Mucosa of gallbladder (tissue), 1 donor: ENCODE measurements around the gene UNC93A. TPM values are rescaled to one million over a fixed set of nuclear protein-coding genes. Genes with fewer than 3 reads are reported as not detected.

ENCODE experiments used
- DNase-seq: peaks from one replicate; pipeline ENCODE4 v3.0.0-alpha.2; 2020; ENCODE audit warnings: low spot score
- total RNA-seq: library from RNA; stranded (reverse); gene quantifications from one replicate; pipeline ENCODE4 v1.2.1, GENCODE V29; 2021
- donor health status: DM: no; HTN: no; CAD: no.

UNC93A gene
- total RNA-seq, 1 donor from 2014 or later = 14.3 TPM

DNA sequence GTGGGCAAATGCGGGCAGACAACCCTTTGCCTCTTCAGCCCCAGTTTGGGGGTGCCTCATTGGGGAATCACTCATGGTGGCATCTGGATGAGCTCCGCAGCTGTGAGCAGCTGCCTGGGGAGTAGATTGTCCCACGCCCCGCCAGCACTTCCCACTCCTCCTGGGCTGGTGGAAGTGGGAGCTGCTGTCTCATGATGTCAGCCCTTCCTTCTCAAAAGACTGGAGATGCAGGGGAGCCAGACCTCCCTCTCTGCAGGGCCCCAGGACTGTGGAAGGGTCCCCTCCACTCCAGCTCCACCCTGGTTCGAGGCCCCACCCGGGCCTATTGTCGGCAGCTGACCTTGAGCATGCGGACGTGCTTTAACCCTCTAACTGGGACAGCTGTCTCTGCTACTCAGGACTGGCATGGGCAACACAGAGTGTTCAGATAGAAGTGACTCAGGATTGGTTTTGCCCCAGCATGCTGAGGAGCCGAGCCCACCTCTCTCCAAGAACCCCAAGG, 2.0 kb downstream of the UNC93A start:
- no peak for DNase-seq

DNA sequence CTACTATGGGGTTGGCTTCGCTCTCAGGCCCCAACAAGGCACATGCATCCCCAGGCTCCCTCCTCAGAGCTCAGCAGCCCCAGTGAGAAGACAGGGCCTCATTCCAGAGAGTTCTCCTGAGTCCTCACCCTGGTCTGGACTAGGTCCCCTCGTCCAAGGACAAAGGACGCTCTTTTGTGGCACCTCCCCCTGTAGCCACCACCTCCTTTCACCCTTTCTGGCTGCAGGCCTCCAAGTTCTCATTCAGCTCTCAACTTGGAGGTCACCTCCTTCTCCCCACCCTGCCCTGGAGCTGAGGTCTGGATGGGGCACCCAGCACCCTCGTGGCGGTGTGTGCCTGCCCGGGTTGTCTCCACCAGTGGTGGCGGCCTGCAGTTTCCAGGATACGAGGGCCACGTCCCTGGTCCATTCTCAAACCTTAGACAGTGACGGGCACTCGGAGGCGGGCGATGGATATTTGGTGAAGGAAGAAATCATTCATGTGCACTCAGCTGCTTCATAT, 2.5 kb downstream of the UNC93A start:
- no peak for DNase-seq

DNA sequence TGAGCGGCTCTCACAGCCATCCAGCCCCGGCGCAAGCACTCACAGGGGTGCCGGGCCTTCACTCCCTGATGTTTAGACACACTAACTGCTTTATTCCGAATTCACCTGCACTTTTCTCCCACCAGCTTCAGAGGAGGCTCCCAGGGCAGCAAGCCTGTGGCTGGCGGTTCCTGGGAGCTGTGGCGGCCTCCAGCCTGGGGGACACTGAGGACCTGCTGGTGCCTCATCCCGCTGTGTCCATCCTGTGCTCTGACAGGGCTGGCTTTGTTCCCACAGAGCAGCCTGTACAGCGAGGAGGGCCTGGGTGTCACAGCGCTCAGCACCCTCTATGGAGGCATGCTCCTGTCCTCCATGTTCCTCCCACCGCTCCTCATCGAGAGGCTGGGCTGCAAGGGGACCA, 3.1 kb downstream of the UNC93A start:
- DNase-seq = no peak

DNA sequence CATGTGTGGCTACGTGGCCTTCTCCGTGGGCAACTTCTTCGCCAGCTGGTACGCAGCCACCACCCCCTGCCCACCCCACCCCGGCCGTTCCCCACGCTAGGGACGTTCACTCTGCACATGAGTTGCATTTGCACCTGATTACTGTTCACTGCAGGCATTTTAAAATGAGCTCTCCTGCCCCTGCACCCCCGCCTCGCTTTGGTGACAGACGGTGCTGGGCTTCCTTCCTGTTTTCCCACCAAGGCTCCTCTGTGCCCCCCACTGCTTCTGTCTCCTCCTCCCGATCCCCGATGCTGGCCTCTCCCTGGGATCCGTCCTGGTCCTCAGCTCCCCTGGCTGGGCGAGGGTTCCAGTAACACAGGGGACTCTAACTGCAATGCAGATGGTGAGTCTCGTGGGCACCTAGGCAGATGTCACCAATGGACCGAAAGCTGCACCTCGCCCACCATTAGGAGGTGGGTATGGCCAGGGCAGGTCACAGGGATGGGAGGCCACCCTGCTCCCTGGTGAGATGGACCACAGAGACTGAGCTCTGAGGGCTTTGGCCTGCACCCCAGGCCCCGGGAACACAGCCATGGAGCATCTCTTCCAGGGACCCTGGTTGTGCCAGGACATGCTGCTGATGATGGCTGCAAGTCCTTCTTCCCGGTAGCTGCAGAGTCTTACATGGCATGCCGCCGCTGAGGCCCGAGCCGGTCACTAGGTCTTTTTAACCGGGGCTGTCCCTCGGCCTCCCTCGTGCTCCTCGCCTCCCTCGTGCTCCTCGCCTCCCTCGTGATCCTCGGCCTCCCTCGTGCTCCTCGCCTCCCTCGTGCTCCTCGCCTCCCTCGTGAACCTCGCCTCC, 3.8 kb downstream of the UNC93A start:
- no peak for DNase-seq

- no peak for DNase-seq
These were observed 4.6 kb downstream of the UNC93A start for GRCh38 chr6:167295495-167296292.

- DNase-seq = no peak
These were observed 5.2 kb downstream of the UNC93A start for GRCh38 chr6:167296293-167296690.

GRCh38 chr6:167296902-167297301, 5.8 kb downstream of the UNC93A start:
- no peak for DNase-seq

DNA sequence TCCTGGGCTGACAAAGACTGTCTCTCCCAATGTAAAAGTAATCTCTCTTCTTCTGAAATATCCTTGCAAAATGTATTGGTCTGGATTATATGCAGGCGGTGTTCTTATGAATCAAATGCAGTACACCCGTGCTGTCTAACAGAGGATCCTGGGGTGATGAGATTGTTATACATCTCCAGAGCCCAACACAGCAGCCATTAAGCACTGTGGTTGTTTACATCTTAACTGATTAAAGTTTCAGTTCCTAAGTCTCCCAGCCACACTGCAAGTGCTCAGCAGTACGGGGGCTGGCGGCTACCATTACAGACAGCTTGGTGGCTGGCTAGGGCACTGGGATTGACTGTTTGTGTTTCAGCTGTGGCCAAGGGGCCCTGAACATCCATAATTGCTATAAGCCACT, 7.0 kb downstream of the UNC93A start:
- no peak for DNase-seq

GRCh38 chr6:167299641-167300308, 8.7 kb downstream of the UNC93A start:
- no peak for DNase-seq

DNA sequence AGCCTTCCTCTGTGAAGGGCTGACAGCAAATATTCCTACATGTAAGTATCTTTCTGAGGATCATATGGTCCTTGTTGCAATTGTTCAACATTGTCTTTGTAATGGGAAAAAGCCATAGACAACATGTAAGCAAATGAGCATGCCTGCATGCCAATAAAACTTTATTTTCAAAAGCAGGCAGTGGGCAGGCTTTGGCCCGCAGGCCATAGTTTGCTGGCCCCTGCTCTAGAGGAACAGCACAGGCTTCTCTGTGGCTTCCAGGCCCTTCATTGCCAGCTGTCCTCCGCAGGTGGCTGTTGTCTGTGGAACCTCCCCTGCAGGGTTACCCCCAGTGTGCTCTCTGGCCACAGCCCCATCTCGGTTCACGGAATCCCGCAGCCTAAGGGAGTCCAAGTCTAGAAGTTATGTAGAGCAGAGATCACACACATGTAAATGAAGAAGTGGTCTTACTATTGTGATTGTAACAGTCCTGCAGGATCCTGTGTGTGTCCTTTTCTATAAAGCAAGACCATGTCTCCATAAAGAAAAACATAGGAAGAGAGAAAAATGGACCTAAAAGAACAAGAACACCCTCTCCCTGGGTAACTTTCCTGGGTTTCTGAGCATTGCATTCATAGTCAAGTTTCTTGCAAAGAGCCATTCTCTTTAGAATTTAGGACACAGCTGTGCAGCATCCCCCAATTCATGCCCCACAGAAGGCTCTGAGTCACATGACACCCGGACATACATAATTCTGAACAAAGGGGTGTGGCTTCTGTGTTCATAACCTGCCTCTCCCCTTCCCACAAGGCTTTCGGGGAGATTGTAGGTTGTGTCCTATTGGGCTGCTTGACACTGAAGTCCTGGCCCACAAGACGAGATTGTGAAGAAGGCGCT, 10.0 kb downstream of the UNC93A start:
- no peak for DNase-seq

DNA sequence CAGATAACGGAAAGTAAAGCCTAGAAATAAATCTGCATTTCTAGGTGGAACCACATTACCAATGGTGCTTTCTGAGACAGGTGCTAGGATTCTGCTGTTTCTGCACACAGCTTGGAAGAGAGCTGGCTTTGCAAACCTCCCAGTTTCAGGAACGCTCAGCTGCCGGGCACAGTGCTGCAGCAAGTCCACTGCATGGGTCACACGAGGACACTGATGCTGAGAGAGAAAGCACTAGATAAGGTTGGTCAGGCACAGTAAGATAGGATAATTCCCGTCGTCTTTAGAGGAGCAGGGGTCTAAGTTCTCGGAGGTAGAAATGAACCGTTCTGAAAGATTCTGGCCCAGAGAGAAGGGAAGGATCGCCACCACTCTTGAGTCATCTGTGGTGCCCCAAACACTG, 11.0 kb downstream of the UNC93A start:
- no peak for DNase-seq

- no peak for DNase-seq
These were observed 11.7 kb downstream of the UNC93A start for GRCh38 chr6:167302796-167303195.

DNA sequence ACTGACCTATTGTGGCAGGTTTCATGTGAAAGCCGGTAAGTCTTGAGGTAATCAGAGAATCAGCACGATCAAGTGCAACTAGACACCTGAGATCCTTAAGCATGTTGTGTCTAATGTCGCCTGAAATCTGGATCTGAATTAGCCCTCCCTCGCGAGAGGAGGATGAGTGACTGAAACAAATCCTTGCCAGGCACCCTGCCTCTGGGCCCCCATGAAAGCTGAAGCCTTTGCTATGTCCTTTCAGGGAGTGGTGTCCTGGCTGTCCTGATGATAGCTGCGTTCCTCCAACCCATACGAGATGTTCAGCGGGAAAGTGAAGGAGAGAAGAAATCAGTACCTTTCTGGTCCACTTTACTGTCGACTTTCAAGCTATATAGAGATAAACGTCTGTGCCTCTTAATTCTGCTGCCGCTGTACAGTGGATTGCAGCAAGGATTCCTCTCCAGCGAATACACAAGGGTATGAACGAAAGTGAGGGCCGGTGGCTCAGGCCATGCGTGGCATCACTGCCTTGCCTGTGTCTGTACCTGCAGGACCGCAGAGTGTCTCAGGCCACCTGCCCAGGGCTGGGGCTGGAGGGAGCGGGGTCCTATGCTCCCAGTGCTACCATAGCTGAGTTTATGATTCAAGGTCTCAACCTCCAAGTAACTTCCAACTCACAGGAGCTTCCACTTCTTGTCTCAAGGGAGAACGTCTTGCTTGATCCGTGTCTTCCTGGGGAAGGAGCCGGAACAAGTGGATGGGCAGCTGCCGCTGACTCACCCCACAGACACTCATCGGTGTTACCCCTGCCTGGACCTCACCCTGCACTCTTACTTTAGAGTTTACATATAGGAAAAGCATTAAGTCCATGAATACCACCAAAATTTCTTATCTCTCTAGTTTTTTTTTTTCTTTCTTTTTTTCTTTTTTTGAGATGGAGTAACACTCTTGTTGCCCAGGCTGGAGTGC, 12.8 kb downstream of the UNC93A start:
- DNase-seq = no peak

- no peak for DNase-seq
These were observed 13.8 kb downstream of the UNC93A start for GRCh38 chr6:167304912-167305311.

GRCh38 chr6:167305796-167306195, 14.7 kb downstream of the UNC93A start:
- DNase-seq = no peak

DNA sequence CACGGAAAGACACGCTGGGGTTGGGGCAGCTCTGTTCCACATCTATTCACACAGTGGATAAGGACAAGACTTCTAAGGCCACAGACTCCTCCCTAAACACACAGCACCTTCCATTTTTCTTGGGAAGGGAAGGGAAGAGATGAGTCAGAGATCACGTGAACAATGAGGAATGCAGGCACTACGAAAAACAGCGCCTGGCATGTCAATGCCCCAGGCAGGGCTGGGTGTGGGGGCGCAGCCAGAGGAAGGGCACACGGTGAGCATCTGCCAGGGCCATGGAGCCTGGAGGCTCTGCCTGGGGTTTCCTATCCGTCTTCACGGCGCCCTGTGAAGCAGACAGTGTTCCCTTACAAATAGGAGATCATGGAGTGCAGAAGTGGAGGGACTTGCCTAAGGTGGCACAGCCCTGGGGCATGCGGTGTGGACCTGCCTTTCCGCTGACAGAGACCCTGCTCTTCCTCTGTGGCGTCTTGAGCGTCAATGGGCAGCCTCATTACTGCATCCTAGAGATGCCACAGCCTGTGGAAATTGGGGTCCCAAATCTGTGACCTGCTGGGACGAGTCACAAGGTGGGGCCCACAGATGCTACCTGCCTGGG, 15.4 kb downstream of the UNC93A start:
- DNase-seq = peak; percentile 59

DNA sequence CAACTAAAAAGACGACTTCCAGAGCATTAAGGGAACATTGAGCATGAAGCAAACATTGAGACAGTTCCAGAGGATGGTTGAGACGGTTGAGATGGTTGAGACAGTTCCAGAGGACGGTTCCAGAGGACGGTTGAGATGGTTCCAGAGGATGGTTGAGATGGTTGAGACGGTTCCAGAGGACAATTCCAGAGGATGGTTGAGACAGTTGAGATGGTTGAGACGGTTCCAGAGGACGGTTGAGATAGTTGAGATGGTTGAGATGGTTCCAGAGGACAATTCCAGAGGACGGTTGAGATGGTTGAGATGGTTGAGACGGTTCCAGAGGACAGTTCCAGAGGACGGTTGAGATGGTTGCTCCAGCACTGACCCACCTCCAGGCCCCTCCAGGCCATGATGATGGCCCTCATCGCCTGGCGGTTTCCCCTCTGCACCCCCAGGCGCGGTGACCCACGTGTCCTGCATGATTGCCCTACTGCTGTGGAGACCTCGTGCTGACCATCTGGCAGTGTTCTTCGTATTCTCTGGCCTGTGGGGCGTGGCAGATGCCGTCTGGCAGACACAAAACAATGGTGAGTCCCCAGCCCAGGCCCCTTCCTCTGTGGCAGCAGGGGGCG, 16.3 kb downstream of the UNC93A start:
- no peak for DNase-seq

DNA sequence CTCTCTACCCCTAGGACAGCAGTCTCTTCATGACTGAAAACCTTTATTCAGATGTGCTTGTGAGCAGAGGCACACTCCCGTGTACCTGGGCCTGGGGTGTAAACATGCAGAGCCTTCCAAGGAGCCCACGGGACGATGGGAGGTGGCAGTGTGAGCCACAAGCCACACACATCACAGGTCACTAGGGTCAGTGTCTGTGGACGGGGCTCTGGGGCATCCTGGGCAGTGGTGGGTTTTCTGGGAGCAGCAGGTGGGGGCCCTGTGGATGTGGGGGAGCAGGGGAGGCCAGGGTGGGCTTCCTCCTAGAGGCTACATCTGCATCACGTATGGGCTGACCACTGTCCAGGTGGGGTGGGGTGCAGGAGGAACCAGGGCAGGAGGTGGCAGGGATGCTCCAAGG, 17.1 kb downstream of the UNC93A start:
- DNase-seq = no peak
